Neural cell (in vitro differentiated cells): Measurements from ENCODE around the gene EML4. TPM values are rescaled to one million over a fixed set of nuclear protein-coding genes. Genes with fewer than 3 reads are reported as not detected.

ENCODE experiments used
- H2AFZ ChIP-seq: fragments of 200-600, 300-800 bp; sonication (generic), shearing (Covaris generic); 2 replicates; pipeline ENCODE4 v1.6.0; 2014; ENCODE audit warnings: low read depth, mild to moderate bottlenecking, antibody characterized with exemption, low read length, moderate library complexity
- H3F3A ChIP-seq: fragments of 200-600 bp; shearing (Covaris generic); 2 replicates; pipeline ENCODE4 v1.6.1; 2016; ENCODE audit warnings: mild to moderate bottlenecking, moderate library complexity, mixed read lengths, antibody characterized with exemption, low read length; ENCODE audit not compliant: insufficient read depth, poor library complexity, severe bottlenecking
- H3K27ac ChIP-seq: fragments of 200-600, 300-800 bp; sonication (generic), shearing (Covaris generic); 2 replicates; pipeline ENCODE4 v1.5.1; 2014; ENCODE audit warnings: mild to moderate bottlenecking, low read length, moderate library complexity
- H3K27me3 ChIP-seq: fragments of 300-800, 200-600 bp; sonication (generic), shearing (Covaris generic); 2 replicates; pipeline ENCODE4 v1.6.0; 2014; ENCODE audit warnings: mild to moderate bottlenecking, low read depth, low read length, moderate library complexity; ENCODE audit not compliant: insufficient read depth
- H3K36me3 ChIP-seq: fragments of 300-800, 200-600 bp; sonication (generic), shearing (Covaris generic); 2 replicates; pipeline ENCODE4 v1.5.1; 2014; ENCODE audit warnings: mild to moderate bottlenecking, antibody characterized with exemption, low read length, moderate library complexity; ENCODE audit not compliant: insufficient read depth
- H3K4me2 ChIP-seq: fragments of 300-800, 200-600 bp; sonication (generic), shearing (Covaris generic); 2 replicates; pipeline ENCODE4 v1.6.0; 2014; ENCODE audit warnings: mild to moderate bottlenecking, low read length
- H3K4me3 ChIP-seq: fragments of 300-800, 200-600 bp; sonication (generic), shearing (Covaris generic); 2 replicates; pipeline ENCODE4 v1.5.1; 2014; ENCODE audit warnings: mild to moderate bottlenecking, low read length, moderate library complexity
- H3K79me2 ChIP-seq: fragments of 200-600 bp; shearing (Covaris generic); replicated peaks from 2 replicates; pipeline ENCODE4 v1.6.0; 2014; ENCODE audit warnings: mild to moderate bottlenecking, low read length, moderate library complexity; ENCODE audit not compliant: insufficient read depth
- H3K9ac ChIP-seq: fragments of 300-800, 200-600 bp; sonication (generic), shearing (Covaris generic); 2 replicates; pipeline ENCODE4 v1.6.1; 2016; ENCODE audit warnings: mild to moderate bottlenecking, low read length, mixed read lengths
- H3K9me2 ChIP-seq: fragments of 200-600 bp; shearing (Covaris generic); 2 replicates; pipeline ENCODE4 v1.6.1; 2016; ENCODE audit warnings: mild to moderate bottlenecking, low read length, mixed read lengths; ENCODE audit not compliant: insufficient read depth
- H3K9me3 ChIP-seq: fragments of 200-600, 300-800 bp; sonication (generic), shearing (Covaris generic); 2 replicates; pipeline ENCODE4 v1.6.1; 2016; ENCODE audit warnings: mild to moderate bottlenecking, mixed run types, low read length, moderate library complexity, mixed read lengths
- H4K20me1 ChIP-seq: fragments of 200-600 bp; shearing (Covaris generic); 2 replicates; pipeline ENCODE4 v1.6.1; 2016; ENCODE audit warnings: mild to moderate bottlenecking, mixed run types; ENCODE audit not compliant: insufficient read depth
- CTCF ChIP-seq: fragments of 450-650 bp; IDR thresholded peaks from 2 replicates; pipeline ENCODE4 v1.5.1; 2014; ENCODE audit warnings: antibody characterized with exemption, mild to moderate bottlenecking, moderate library complexity; ENCODE audit not compliant: poor library complexity, severe bottlenecking
- EP300 ChIP-seq: fragments of 450-650 bp; conservative IDR thresholded peaks from 2 replicates; pipeline ENCODE4 v1.6.1; 2014; ENCODE audit warnings: antibody characterized with exemption, mild to moderate bottlenecking, moderate library complexity; ENCODE audit not compliant: poor library complexity, severe bottlenecking
- EZH2 ChIP-seq: fragments of 200-600, 300-800 bp; shearing (Covaris generic), sonication (generic); IDR thresholded peaks from 2 replicates; pipeline ENCODE4 v1.6.1; 2014; ENCODE audit warnings: antibody characterized with exemption, low read length, borderline replicate concordance, mild to moderate bottlenecking; ENCODE audit not compliant: insufficient read depth, poor library complexity, severe bottlenecking
- MXI1 ChIP-seq: fragments of 450-650 bp; conservative IDR thresholded peaks from 2 replicates; pipeline ENCODE4 v1.6.1; 2014; ENCODE audit warnings: antibody characterized with exemption, mild to moderate bottlenecking; ENCODE audit not compliant: poor library complexity, severe bottlenecking
- POLR2AphosphoS5 ChIP-seq: IDR thresholded peaks from 2 replicates; pipeline ENCODE4 v1.6.1; 2012
- RAD21 ChIP-seq: fragments of 450-650 bp; conservative IDR thresholded peaks from 2 replicates; pipeline ENCODE4 v1.6.1; 2014; ENCODE audit warnings: antibody characterized with exemption, mild to moderate bottlenecking, moderate library complexity
- REST ChIP-seq: IDR thresholded peaks from 2 replicates; pipeline ENCODE4 v1.6.1; 2012; ENCODE audit warnings: borderline replicate concordance
- SMC3 ChIP-seq: fragments of 450-650 bp; conservative IDR thresholded peaks from 2 replicates; pipeline ENCODE4 v1.6.1; 2014; ENCODE audit warnings: antibody characterized with exemption, mild to moderate bottlenecking, moderate library complexity; ENCODE audit not compliant: poor library complexity
- TAF1 ChIP-seq: IDR thresholded peaks from 2 replicates; pipeline ENCODE4 v1.6.1; 2012; ENCODE audit warnings: low read depth
- polyA plus RNA-seq: library from polyadenylated mRNA; depleted of rRNA; stranded (reverse); fragments of >200 nt; gene quantifications from 2 replicates; pipeline ENCODE4 v1.2.3, GENCODE V29; 2014

Gene EML4
- polyA plus RNA-seq, 1 donor from 2014 or later: 33.9 TPM

- H3K27me3 ChIP-seq: no peaks in the 10 kb centered on the region
- no peaks in the 10 kb centered on the region for H3F3A ChIP-seq
- H4K20me1 ChIP-seq: no peaks in the 10 kb centered on the region
- H3K4me2 ChIP-seq: no peak overlapping the region
- no peak overlapping the region for H3K27ac ChIP-seq
- no peak overlapping the region for H2AFZ ChIP-seq
- no peaks in the 10 kb centered on the region for H3K36me3 ChIP-seq
- TF ChIP-seq POLR2AphosphoS5: no peak
- no peak for TF ChIP-seq MXI1
- TF ChIP-seq REST: no peak
- no peak for TF ChIP-seq TAF1
- TF ChIP-seq EZH2: no peak
- TF ChIP-seq EP300: no peak
- no peak for TF ChIP-seq RAD21
- TF ChIP-seq SMC3: no peak
- no peak for TF ChIP-seq CTCF
- H3K9me3 ChIP-seq: no peaks in the 10 kb centered on the region
- H3K9me2 ChIP-seq: no peaks in the 10 kb centered on the region
- no peaks in the 10 kb centered on the region for H3K79me2 ChIP-seq
- no peak overlapping the region for H3K9ac ChIP-seq
- no peak overlapping the region for H3K4me3 ChIP-seq
Observed at GRCh38 chr2:42296226-42296625, 127.1 kb downstream of the EML4 start.

- Histone ChIP-seq H3K4me2 (no peak overlapping the region), H4K20me1 (no peaks in the 10 kb centered on the region), H3K9me2 (no peaks in the 10 kb centered on the region), H3K9ac (no peak overlapping the region), H3K36me3 (no peaks in the 10 kb centered on the region), H2AFZ (no peak overlapping the region), H3F3A (no peaks in the 10 kb centered on the region), H3K9me3 (no peaks in the 10 kb centered on the region), H3K79me2 (no peaks in the 10 kb centered on the region), H3K27ac (no peak overlapping the region), H3K27me3 (no peaks in the 10 kb centered on the region), H3K4me3 (no peak overlapping the region)
- TF ChIP-seq RAD21 (no peak), SMC3 (no peak), TAF1 (no peak), REST (no peak), EZH2 (no peak), EP300 (no peak), POLR2AphosphoS5 (no peak), CTCF (no peak), MXI1 (no peak)
Observed at GRCh38 chr2:42297322-42297936, 128.3 kb downstream of the EML4 start.
